Skin of body (tissue), 2 donors: ENCODE data around the gene PRR36. TPM values are rescaled to one million over a fixed set of nuclear protein-coding genes. Genes with fewer than 3 reads are reported as not detected.
"Not testable (repeated sequence)": the region's sequence is repeated elsewhere in the genome, so short reads cannot be mapped to it uniquely, and the experiment has no call there.

Experiments
- DNase-seq: peaks from one replicate; lab custom pipeline; 2025; lab: John Stamatoyannopoulos, UW
- total RNA-seq: library from RNA; depleted of rRNA; stranded (reverse); fragments of >200 nt; gene quantifications from one replicate; pipeline ENCODE4 v1.2.3, GENCODE V29; 2014

PRR36 gene
- total RNA-seq, 1 donor from 2014 or later = 0.10 TPM

GRCh38 chr19:7860714-7861618 lies 13.2 kb downstream of the PRR36 start:
- no peak for DNase-seq

- no peak for DNase-seq
Observed at GRCh38 chr19:7859831-7860713, 14.1 kb downstream of the PRR36 start.

- not testable (repeated sequence) for DNase-seq
Observed at GRCh38 chr19:7859087-7859486, 15.1 kb downstream of the PRR36 start.

GRCh38 chr19:7858109-7858770 lies 15.9 kb downstream of the PRR36 start:
- DNase-seq = no peak

GRCh38 chr19:7857727-7858108 lies 16.5 kb downstream of the PRR36 start:
- DNase-seq = no peak

GRCh38 chr19:7856679-7857663 lies 17.2 kb downstream of the PRR36 start:
- DNase-seq = no peak

- DNase-seq = no peak
Observed at GRCh38 chr19:7856109-7856591, 18.0 kb downstream of the PRR36 start.

- no peak for DNase-seq
Observed at GRCh38 chr19:7855426-7856108, 18.6 kb downstream of the PRR36 start.

GRCh38 chr19:7853770-7854128 lies 20.4 kb downstream of the PRR36 start:
- DNase-seq = no peak

- no peak for DNase-seq
Observed at GRCh38 chr19:7852851-7853769, 21.1 kb downstream of the PRR36 start.

GRCh38 chr19:7851623-7852500 lies 22.3 kb downstream of the PRR36 start:
- DNase-seq = no peak

- DNase-seq = no peak
Observed at GRCh38 chr19:7850945-7851622, 23.1 kb downstream of the PRR36 start.

GRCh38 chr19:7850000-7850813 lies 24.0 kb downstream of the PRR36 start:
- no peak for DNase-seq

GRCh38 chr19:7849631-7849999 lies 24.6 kb downstream of the PRR36 start:
- DNase-seq = no peak

GRCh38 chr19:7848779-7849457 lies 25.3 kb downstream of the PRR36 start:
- no peak for DNase-seq

- no peak for DNase-seq
Observed at GRCh38 chr19:7847664-7848063, 26.5 kb downstream of the PRR36 start.
